Measurements from ENCODE around the gene TAS2R41. TPM values are rescaled to one million over a fixed set of nuclear protein-coding genes. Genes with fewer than 3 reads are reported as not detected.
A peak's percentile ranks its signal among the peaks of the same experiment; 100 is the strongest.

The TAS2R41 gene
- total RNA-seq, 1 donor: not detected

DNA sequence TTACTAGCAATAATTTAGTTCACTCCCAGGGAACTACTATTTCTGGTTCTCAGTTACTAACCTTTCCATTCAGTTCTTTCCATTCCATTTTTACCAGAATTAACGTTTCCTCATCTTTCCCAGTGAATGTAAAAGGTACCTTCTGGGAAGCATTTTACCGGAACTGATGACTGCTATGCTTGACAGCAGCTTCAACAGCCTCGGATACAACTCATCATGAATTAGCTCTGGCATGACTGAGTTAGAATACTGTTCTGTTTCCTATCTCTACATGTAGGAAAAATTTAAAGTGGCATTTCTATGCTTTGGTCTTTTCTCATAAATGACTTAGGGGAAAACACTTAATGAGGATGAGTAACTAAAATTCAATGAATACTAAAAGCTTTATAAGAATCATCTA lies 18.6 kb downstream of the TAS2R41 start:
- H3K4me3 ChIP-seq (ENCODE audit: low read depth, low read length): no peak overlapping the region
- DNase-seq (ENCODE audit: low read depth): no peak
- TF ChIP-seq CTCF (IDR thresholded peaks at IDR 0.05; ENCODE audit: insufficient read depth, low read depth, low read length): no peak

DNA sequence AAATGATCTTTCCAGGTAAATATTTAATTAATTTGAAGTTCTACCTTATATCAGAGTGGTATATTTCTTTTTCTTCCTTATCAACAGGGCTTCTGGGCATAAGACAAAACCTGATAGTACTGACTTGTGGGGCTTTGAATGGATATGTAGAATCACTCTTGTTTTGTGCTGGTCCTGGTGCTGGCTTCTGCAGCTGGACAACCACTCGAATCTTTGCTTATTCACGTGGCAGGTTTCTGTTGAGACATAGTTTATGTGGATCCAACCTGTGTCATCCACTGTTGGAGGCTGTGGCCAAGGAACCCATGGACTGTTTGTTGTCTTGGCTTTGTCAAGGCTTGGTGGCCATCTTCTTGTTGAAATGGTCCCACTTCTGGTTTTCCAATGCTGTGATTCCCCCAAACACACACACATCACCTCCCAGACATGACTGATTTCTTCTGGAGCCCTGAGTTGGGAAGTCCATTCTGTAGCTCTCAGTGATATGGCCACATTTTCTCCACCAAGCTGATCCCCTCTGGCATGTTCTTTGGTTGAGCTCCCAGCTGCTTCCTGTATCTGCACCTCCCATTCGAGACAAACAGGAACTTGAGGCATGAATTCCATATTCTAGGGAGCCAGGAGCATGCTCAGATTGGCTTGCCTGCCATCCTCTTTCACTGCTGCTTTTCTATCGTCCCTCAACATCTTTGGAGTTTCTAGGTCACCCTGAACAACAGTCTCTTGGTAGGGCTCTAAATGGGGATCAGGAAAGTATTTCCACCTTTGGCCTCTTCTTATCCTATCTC lies 19.5 kb downstream of the TAS2R41 start:
- DNase-seq (ENCODE audit: low read depth): no peak
- TF ChIP-seq CTCF (IDR thresholded peaks at IDR 0.05; ENCODE audit: insufficient read depth, low read depth, low read length): no peak
- no peak overlapping the region for H3K4me3 ChIP-seq (ENCODE audit: low read depth, low read length)

- DNase-seq (ENCODE audit: low read depth): peak; percentile 31
- H3K4me3 ChIP-seq (ENCODE audit: low read depth, low read length): no peak overlapping the region
- no peak for TF ChIP-seq CTCF (IDR thresholded peaks at IDR 0.05; ENCODE audit: insufficient read depth, low read depth, low read length)
These were observed 21.6 kb downstream of the TAS2R41 start for GRCh38 chr7:143499246-143499645.

DNA sequence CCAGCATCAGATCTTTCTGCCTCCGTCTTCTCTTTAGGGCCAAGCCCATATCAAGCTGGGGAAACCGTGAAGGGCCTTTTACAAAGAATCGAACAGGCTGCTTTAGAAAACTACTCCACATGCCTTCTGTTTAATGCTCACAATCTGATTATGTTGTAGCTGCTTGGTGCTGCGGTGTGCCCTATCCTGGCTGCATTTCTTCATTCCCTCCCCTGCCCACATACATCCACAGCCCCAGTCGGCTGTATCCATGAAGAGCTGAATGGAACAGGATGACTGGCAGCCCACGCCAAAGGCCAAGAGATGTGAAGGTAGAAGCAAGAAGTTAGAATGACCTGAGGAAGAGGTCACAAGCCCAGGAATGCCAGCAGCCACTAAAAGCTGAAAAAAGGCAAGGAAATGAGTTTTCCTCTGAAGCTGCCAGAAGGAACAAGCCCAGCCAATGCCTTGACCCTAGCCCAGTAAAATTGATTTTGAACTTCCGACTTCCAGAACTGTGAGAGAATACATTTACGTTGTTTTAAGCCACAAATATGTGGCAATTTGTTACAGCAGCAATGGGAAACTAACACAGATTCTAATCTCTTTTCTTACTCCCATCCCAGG lies 22.2 kb downstream of the TAS2R41 start:
- DNase-seq (ENCODE audit: low read depth): peak; percentile 72
- no peak overlapping the region for H3K4me3 ChIP-seq (ENCODE audit: low read depth, low read length)
- TF ChIP-seq CTCF (IDR thresholded peaks at IDR 0.05; ENCODE audit: insufficient read depth, low read depth, low read length): no peak

GRCh38 chr7:143503261-143503660 lies 25.6 kb downstream of the TAS2R41 start:
- H3K4me3 ChIP-seq (ENCODE audit: low read depth, low read length): no peak overlapping the region
- TF ChIP-seq CTCF (IDR thresholded peaks at IDR 0.05; ENCODE audit: insufficient read depth, low read depth, low read length): no peak
- DNase-seq (ENCODE audit: low read depth): no peak

DNA sequence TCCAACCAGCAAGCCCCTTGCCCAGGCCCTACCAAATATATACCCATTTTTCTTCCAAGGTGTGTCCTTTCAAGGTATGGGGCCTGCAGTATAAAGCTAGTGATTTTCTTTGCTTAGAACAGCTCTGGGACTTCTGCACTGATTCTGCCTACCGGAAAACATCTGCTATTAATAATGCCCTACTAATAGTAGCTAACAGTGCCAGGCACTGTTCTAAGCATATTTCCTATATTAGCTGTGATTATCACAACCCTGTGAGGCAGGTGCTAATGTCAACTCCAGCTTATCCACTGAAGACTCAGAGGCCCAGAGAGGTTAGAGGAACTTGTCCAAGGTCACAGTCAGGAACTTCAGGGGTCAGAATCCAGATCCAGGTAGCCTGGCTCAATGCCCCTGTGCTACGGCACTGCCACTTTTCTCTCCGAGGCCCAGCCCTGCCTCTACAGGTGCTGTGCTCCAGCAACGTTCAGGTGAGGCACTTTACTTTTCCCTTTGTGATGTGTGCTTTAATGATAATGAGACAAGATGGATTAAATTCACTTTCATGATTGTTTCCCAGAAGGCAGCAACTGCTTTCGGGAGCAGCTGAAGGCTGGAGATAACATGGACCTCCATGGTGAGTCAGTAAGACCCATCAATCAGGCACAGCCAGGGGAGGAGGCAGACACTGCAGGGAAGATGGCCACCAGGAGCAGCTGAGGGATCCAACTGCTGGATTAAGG lies 26.7 kb downstream of the TAS2R41 start:
- no peak for DNase-seq (ENCODE audit: low read depth)
- no peak for TF ChIP-seq CTCF (IDR thresholded peaks at IDR 0.05; ENCODE audit: insufficient read depth, low read depth, low read length)
- no peak overlapping the region for H3K4me3 ChIP-seq (ENCODE audit: low read depth, low read length)
